NCI-H2171 treated with DMSO at 0.1 percent for 48 hours (cell line): ENCODE results near the gene SPECC1.
"Not testable (repeated sequence)": the region's sequence is repeated elsewhere in the genome, so short reads cannot be mapped to it uniquely, and the experiment has no call there.

Experiments
- DNase-seq: peaks from one replicate; lab custom pipeline; 2025; lab: John Stamatoyannopoulos, UW

SPECC1 gene

DNA sequence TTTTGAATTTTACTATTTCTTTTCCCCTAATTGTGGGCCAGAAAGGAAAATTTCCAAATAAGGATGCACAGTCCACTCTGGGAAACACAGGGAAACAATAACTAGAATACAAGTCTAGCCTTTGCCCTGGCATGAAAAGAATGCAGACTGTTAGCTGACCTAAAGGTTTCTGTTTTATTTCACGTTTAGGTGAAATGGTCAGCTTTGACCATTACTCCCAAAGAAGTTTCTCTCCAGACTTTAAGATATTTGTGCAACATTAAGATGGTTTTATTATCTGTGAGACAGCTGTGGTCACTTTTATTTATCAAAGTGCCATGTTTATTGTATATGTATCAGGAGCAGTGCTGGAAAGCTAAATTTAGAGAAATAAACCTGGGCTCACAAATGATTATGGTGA, 163.9 kb downstream of the SPECC1 start:
- no peak for DNase-seq

DNA sequence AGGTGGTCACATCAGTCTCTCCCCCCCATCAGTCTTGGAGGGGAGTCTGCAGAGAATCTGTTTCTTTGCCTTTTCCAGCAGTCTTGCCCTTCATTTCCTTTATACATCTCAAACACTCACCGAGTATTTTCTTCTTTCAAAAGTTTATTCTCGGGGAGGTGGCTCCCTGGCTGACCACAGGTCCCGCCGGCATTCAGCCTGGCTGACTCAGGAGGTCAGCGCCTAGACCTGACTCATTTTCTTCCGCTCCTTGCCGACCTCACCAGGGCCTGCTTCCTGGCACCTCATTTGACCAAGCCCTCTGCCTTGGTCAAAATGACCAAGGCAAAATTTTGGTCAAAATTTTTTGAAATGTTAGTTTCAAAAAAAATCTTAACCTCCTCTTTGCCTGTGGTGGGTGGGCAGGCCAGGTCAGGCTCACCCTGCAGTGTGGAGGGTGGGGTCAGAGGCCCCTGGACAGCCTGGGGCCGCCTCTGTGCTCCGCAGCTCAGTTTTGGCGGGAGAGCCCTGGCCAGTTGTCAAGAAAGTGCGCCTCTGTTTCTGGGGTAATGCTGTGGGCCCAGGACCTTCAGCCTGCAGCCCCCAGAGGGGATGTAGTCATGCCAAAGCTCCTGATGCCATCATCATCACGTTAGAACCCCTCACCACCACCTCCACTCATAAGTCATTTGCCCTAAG, 165.6 kb downstream of the SPECC1 start:
- no peak for DNase-seq

DNA sequence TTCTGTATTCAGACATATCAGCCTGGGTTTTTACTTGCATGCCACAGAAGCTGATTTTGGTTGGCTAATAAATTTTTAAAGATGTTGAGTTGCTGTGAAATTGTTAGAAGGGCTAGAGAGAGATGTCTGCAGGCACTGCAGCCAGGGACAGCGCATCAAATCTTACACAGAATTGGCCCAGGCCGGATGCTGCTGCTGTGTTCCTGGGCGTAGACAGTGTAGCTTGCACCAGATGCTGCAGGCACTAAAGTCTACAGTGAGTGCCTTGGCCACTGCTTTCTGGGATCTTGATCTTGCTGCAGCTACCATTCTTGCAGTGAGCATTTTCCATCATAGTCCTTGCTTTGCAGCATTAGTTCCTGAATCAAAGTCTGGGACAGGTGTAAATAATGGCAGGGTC, 169.9 kb downstream of the SPECC1 start:
- DNase-seq = no peak

DNA sequence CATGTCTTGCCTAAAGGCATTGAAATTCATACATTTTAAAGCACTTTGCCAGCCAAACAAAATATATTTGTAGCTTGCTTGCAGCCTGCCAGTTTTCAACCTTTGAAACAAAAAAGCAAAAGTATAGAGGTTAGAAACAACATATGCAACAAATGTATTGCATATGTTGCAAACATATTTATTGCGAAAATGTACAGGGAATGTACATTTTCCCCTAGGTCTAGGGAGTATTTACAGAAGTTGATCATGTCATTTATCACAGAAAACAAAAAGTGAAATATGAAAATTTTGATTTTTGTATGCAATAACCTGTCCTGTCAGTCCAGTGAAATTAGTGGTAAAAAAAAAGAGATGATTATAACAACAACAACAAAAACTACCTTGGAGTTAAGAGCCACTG, 171.5 kb downstream of the SPECC1 start:
- DNase-seq = no peak

DNA sequence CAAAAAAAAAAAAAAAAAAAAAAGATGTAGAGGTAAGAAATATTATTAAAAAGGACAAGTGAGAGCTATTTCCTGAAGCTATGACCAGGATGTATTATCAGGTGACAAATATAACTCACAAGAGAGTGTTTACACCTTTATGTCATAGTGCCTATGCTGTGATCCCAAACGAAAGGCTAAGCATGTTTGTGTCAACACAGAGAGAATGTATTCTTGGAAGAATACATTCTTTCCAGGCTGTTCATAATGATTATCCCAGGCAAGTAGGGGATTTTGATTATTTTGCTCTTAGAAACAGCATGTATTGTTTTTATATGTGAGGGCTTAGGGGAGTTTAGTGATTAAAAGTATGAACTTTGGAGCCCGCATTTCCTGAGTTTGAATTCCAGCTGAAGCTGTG, 175.0 kb downstream of the SPECC1 start:
- no peak for DNase-seq

DNA sequence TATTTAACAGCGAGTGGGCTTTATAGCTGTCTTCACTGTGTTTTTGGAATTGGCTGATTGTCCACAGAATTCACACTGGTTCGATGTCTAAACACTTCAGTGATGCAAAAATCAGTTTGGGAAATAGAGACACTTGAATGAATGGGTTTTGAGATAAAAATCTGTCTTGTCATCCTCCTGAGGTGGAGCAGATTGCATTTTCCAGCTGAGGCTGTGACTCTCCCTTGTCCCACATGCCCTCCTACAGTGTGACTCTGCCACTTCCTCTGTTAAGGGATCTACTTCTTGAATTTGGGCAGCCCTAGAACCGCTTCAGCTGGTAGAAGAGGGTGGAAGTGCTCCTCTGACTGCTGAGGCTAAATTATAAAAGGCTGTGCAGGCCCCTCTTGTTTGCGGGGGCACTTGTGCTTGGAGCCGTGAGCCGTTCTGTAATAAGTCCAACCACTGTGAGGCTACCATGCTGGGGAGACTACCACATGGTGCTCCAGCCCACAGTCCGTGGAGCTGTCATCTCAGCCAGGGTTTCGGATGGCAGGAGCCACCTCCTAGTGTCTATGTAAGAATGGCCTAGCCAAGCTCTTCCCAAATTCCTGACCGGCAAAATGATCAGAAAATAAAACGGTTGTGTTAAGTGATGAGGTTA, 175.9 kb downstream of the SPECC1 start:
- no peak for DNase-seq

DNA sequence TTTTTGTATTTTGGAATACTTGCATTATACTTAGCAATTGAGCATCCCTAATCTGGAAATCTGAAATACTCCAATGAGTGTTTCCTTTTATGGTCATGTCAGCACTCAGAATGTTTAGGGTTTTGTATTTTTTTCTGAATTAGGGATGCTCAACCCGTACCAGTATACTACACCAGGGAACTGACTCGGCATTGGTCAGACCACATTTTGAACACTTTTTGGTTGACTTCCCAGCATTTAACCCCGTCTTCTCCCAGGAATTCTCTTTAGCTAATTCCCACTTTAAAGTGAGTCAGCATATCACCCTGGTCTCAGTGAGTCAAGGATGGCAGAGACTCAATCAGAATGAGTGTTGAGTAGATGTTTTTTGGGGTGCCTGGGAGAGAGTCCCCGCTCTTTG, 177.9 kb downstream of the SPECC1 start:
- DNase-seq = no peak

DNA sequence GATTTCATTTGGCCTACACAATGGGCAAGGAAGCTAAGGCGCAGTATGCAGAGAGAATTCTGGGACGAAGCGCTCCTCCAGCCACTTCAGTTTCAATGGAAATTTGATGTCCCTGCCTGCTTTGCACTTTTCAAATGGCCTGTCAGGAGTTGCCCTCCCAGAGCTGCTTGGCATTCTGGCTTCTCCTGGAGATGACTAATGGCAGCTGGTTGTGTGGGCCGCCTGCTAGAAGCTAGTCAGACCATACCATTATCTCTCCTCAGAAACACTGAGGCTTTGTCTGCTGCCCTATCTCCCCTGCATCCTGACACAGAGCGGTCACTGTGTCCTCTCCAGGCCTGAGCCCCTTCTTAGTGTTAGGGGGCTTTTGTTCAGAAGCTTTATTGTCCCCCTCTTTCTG, 180.1 kb downstream of the SPECC1 start:
- no peak for DNase-seq

DNA sequence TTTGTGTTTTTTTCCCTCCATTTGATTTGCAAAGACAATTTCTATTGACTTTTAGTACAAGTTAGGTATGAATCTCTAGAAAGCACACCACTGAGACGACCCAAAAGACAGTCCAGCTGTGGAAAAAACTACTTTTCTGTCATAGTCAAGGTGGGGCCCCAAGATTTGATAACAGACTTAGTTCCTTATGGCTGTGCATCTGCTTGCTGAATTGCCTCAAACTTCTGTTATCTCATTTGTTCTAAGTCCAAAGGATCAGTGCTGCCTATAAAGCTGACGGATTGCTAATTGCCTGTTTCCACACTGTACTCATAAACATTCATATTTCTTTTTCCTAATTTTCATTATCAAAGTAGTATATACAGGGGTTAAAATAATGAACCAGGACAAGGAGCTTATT, 180.8 kb downstream of the SPECC1 start:
- no peak for DNase-seq

DNA sequence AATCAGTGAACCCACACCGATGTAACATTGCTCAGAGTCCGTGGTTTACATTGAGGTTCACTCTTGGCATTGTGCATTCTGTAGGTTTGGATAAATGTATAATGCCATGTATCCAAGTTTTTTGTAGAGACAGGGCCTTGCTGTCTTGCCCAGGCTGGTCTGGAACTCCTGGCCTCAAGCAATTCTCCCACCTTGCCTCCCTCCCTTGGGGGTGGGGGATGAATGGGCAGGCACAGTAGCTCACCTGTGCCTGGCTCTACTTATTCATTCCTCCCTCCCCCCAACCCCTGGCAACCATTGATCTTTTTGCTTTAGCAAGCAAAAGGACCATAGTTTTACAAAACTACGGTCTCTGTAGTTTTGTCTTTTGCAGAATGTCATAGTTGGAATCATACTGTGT, 181.4 kb downstream of the SPECC1 start:
- DNase-seq = no peak

DNA sequence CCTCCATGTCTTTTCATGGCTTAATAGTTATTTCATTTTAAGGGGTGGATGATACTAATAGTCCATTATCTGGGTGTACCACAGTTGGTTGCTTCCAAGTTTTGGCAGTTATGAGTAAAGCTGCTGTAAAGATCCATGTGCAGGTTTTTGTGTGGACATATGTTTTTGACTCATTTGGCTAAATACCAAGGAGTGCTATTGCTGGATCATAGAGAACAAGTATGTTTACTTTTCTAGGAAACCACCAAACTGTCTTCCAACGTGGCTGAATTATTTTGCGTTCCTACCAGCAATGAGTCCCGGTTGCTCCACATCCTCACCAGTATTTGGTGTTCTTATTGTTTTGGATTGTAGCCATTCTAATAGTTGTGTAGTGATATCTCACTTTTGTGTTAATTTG, 181.9 kb downstream of the SPECC1 start:
- DNase-seq = no peak

DNA sequence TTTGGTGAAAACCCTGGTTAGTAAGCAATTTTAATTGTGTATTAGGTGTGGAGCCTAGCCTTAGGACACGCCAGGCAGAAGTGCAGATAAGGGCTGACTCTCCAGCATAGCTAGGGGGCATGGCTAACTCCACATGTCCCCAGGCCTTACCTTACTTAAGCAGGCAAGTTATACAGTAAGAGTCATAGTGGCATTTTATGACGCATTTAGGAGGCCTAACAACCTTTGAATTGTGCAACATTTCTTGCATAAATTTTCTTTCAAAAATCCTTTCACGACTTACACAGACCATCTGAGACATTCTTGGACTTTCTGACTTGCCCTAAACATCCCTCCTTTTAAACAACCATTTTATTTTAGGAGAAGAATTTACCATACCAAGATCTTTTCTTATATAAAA, 187.1 kb downstream of the SPECC1 start:
- not testable (repeated sequence) for DNase-seq

DNA sequence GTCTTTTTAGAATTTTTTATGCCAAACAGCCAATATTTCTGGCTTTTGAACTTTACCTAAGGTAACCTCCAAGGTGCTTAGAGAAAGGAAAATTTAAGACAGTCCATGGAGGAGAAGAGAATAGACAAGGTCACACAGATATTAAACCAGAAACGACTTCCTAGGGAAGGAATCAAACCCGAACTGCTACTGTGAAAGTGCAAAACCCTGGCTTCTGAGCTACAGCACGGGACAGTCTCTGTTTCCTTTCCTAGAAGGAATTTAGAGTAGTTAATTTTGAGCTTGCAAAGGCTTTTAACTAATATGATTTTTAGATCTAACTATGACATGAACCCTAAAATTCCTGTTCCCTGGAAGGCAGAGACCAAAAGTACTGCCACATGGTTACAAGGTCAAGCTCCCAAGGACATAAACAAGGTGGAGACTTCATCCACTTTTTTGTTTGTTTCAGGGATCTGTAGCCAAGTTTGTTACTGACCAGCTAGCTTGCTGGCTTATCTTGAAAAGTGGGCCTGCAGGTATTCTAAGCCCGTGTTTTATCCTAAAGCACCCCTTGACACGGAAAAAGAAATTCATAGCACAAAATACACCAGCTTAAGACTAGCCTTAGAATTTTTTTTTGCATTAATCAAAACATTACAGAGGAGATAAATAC, 188.2 kb downstream of the SPECC1 start:
- DNase-seq = no peak

DNA sequence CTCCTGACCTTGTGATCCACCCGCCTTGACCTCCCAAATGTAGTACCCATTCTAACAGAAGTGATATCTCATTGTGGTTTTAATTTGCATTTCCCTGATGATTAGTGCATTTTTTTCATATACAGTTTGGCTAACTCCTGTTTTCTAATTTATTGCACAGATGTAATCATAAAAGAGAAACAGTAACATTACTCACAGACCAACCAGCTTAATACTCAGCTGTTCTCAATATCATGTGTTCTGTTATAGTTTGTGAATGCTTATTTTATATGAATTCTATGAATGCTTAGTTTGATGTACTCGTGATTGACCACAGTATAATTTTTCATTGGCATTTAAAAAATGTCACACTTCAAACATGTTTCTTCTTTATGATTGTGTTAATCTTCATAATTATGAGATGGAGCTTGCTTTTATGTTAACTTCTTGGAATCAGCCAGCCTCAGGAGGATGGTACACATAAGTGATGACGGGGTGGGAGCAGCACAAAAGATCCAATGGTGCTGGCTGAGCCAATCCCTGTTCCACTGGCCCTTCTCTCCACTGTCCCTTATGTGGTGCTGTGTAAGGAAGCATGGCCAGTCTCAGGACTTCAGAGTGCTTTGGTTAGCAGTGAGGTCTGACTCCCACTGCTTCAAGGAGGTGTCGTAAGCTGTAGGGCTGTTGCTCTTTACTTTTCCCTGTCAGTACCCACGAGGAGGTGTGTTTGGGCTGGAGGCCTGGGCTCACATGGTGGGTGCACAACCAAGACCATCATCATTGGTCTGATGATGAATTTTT, 191.0 kb downstream of the SPECC1 start:
- no peak for DNase-seq

DNA sequence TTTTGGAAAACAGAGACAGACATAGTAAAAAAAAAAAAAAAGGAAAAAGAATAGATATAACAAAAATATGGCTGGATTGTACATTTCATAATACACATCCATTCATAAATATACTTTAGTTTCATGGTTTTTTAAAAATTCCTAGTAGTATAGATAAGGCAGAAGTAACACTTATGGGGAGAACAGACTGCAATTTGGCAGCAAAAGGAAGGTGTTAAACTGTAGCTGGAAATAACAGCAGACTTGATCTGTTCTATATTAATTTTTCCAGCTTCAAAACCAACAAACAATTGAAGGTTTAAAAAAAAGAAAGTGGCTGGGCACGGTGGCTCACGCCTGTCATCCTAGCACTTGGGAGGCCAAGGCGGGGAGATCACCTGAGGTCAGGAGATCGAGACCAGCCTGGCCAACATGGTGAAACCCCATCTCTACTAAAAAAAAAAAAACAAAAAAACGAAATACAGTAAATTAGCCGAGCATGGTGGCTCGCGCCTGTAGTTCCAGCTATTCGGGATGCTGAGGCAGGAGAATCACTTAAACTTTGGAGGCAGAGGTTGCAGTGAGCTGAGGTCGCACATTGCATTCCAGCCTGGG, 191.8 kb downstream of the SPECC1 start:
- no peak for DNase-seq

DNA sequence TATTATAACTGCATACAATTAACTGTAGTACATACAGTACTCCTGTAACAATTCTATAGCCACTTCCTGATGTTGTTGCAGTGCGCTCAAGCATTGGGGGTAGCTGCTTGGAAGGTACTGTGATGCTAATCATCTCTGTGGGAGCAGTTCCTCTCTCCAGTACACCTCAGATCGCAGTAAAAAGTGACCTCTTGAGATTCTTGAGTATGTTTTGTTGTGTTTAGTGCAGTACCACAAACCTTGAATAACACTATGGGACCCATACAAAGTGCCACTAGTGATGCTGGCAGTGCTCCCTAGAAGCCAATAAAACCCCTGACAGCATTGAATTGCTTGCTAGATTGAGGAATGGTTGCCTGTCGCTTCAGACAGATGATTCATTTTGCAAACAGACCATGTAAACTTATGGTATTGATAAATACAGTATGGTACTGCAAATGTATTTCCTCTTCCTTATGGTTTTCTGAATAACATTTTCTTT, 193.0 kb downstream of the SPECC1 start:
- no peak for DNase-seq

DNA sequence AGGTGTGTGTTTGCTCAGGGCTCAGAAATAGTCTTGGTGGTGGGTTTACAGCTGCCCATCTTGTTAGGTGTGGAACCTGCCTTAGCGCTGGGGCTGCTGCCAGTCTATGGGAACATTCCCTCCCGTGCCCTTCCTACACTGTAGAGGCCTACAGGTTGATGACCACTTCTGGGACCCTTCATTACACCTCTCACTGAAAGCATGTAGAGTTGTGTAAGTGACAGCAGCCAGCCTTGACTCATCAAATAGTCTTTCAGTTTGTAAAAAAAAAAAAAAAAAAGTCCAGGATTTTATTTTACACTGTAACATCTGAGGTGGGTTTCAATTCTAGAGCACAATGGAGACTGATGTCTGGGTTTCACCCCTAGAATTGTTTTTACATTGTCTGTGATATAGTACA, 193.9 kb downstream of the SPECC1 start:
- DNase-seq = no peak

DNA sequence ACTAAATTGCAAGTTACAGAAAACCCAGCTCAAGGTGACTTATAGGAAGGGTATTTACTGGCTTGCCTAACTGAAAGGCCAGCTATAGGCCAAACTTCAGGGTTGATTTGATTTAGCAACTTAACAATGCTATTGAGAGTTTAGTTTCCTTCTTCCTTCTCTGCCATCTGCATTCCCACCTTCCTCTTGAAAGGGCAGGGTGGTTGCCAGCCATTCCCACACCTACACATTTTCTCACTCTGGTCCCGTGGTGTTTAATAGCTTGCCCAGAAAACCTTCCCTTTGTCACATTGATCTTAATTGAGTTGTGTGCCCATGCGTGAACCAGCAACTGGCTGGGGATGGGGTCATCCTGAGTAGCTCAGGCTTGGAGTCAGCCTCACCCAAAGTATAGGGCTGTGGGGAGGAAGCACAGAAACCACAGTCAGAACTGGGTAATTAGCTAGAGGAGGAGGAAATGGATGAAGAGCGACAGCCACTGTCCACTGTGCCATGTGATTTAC, 194.7 kb downstream of the SPECC1 start:
- no peak for DNase-seq

DNA sequence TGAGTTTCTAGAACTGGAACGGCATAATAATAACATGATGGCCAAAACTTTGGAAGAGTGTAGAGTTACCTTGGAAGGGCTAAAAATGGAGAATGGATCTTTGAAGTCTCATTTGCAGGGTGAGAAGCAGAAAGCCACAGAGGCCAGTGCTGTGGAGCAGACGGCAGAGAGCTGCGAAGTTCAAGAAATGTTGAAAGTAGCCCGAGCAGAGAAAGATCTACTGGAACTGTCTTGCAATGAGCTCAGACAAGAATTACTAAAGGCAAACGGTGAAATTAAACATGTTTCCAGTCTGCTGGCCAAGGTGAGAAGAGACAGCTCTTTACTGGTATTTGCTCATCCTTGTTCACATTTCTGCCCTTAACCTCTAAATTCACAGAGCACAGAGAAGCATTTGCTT, 196.4 kb downstream of the SPECC1 start:
- no peak for DNase-seq

DNA sequence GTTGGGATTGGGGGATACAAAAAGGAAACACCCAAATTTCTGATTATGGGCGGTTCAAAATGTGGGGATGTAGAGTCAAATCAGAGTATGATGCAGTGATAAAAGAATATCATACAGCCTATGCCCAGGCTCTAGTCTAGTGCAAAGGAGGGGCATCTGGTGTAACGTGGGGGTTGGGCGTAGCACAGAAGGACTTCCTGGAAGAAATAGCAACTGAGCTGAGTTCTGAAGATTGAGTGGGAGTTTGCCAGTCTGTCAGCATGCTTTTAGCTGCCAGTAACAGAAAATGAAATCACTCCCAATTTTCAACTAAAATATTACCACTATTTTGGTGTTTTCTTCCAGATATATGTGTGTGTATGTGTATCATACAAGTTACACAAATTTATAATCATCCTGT, 196.9 kb downstream of the SPECC1 start:
- DNase-seq = peak; percentile 9

DNA sequence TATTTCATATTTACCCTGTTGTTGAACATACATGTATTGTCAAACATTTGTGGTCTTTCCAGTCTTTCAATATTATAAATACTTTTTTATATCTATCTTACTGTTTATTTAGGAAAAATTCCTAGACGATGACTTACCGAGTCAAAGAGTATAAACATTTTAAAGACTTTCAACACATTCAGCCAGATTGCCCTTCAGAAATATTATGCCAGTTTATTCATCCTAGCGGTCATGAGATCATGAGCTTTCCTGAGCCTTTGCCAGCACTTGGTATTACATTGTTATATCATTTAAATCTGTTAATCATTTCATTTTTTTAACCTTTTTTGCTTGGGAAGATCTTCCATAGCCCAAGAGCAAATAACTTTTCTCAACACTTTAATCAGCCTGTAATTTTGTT, 197.4 kb downstream of the SPECC1 start:
- DNase-seq = no peak
